ENCODE data around the gene LRTM1. TPM values are rescaled to one million over a fixed set of nuclear protein-coding genes. Genes with fewer than 3 reads are reported as not detected.

The LRTM1 gene
- total RNA-seq, 2 donors from 2014 or later, result not detected

DNA sequence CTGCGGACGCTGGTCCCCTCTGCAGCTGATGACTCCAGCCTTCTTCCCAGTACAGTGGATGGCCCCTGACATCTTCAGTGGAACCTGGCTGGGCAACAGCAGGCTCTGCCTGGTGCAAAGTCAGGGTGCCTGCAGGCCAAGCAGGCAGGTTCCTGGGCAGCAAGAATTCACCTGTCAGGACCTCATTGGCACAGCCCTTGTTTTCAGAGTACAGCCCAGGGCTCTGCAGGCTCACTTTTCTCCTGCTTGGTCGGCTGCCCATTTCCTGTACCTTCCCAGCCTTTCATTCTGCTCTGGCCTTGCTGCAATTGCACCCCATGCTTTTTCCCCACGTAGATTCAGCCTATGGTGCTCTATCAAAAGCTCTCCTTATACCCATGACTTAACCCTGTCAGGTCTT, 56.0 kb downstream of the LRTM1 start:
- ATAC-seq, result peak; percentile 12
- no peak for DNase-seq

DNA sequence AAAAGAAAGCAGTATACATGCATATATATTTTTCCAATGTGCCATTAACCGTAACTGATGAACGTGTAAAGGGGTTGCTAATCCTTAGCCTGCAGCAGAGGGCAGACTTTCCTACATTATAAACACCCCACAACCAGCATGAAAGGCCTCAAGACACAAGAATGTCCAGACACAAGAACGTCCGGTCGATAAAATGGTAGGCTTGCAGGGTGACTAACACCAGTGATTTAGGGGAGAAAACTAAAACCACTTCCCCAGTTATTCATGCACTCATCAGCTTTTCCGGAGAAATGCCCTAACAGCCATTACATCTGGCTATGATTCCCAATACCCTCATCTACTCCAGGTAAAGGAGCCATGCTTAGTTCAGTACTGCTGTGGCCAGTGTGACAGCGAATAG, 57.4 kb downstream of the LRTM1 start:
- intact Hi-C loops (cut with DNase I, micrococcal nuclease), result no loop called here
- peak; percentile 50 for ATAC-seq
- DNase-seq, result no peak

More for the DNA sequence above, 56.0 kb downstream of the LRTM1 start:
- intact Hi-C loops (cut with DNase I, micrococcal nuclease), result no loop called here
